Astrocyte of the cerebellum (primary cell): Measurements from ENCODE around the gene NBEAL1.
A peak's percentile ranks its signal among the peaks of the same experiment; 100 is the strongest.
"Not testable (repeated sequence)": the region's sequence is repeated elsewhere in the genome, so short reads cannot be mapped to it uniquely, and the experiment has no call there.

Source experiments
- DNase-seq: peaks from one replicate; pipeline ENCODE4 v3.0.0-alpha.2; 2011; ENCODE audit warnings: low read depth
- H3K4me3 ChIP-seq: 2 replicates; pipeline ENCODE4 v1.5.1; 2011; ENCODE audit warnings: mild to moderate bottlenecking, low read depth, low read length, moderate library complexity
- in situ Hi-C: cut with HindIII; loops from 2 replicates; pipeline ENCODE4 v1.10.0; 2017; ENCODE audit warnings: low sequenced_read_pairs
- TF ChIP-seq, protein P1 (sequence below): IDR thresholded peaks from 2 replicates; pipeline ENCODE4 v1.5.1; 2012; ENCODE audit warnings: low read length, low read depth, moderate library complexity, mild to moderate bottlenecking; ENCODE audit errors: missing control alignments

The NBEAL1 gene

GRCh38 chr2:203201426-203201825 lies 186.8 kb downstream of the NBEAL1 start:
- in situ Hi-C loops: no loop called here
- TF ChIP-seq, protein P1, sequence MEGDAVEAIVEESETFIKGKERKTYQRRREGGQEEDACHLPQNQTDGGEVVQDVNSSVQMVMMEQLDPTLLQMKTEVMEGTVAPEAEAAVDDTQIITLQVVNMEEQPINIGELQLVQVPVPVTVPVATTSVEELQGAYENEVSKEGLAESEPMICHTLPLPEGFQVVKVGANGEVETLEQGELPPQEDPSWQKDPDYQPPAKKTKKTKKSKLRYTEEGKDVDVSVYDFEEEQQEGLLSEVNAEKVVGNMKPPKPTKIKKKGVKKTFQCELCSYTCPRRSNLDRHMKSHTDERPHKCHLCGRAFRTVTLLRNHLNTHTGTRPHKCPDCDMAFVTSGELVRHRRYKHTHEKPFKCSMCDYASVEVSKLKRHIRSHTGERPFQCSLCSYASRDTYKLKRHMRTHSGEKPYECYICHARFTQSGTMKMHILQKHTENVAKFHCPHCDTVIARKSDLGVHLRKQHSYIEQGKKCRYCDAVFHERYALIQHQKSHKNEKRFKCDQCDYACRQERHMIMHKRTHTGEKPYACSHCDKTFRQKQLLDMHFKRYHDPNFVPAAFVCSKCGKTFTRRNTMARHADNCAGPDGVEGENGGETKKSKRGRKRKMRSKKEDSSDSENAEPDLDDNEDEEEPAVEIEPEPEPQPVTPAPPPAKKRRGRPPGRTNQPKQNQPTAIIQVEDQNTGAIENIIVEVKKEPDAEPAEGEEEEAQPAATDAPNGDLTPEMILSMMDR: no peak
- no peak for DNase-seq
- no peak overlapping the region for H3K4me3 ChIP-seq

GRCh38 chr2:203209538-203209937 lies 194.9 kb downstream of the NBEAL1 start:
- DNase-seq: no peak
- TF ChIP-seq, protein P1: no peak
- no peak overlapping the region for H3K4me3 ChIP-seq
- in situ Hi-C loops: no loop called here

DNA sequence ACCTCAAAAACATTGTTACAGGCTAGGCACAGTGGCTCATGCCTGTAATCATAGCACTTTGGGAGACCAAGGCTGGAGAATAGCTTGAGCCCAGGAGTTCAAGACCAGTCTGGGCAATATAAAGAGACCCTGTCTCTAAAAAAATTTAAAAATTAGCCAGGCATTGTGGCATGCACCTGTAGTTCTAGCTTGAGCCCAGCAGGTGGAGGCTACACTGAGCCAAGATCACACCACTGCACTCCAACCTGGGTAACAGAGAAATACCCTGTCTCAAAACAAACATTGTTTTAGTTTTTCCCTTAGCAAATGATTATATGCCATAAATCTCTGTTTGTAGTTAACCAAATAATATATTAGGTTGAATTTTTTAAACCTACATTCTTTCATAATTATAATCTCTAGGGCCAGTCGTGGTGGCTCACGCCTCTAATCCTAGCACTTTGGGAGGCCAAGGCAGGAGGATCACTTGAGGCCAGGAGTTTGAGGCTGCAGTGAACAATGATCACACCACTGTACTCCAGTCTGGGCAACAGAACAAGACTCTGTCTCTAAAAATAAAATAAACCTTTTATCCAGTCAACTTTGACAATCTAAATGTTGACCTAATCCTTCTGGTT lies 210.9 kb downstream of the NBEAL1 start:
- in situ Hi-C loops: no loop called here
- no peak overlapping the region for H3K4me3 ChIP-seq
- DNase-seq: no peak
- TF ChIP-seq, protein P1: peak; percentile 77

DNA sequence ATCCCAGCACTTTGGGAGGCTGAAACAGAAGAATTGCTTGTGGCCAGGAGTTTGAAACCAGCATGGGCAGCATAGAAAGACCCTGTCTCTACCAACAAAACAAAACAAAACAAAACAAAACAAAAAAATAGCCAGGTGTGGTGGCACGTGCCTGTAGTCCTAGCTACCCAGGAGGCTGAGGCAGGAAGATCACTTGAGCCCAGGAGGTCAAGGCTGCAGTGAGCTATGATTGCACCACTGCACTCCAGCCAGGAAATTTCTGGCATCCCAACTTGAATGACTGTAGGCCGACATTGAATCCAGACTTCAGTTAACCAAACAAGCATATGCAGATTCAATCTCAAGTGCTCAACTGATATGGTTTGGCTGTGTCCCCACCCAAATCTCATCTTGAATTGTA lies 215.0 kb downstream of the NBEAL1 start:
- H3K4me3 ChIP-seq, in situ Hi-C loops, DNase-seq: not testable (repeated sequence)

GRCh38 chr2:203237346-203238238 lies 222.9 kb downstream of the NBEAL1 start:
- in situ Hi-C loops: no loop called here
- no peak for DNase-seq
- H3K4me3 ChIP-seq: peak overlapping the region; percentile 73
- TF ChIP-seq, protein P1: no peak

DNA sequence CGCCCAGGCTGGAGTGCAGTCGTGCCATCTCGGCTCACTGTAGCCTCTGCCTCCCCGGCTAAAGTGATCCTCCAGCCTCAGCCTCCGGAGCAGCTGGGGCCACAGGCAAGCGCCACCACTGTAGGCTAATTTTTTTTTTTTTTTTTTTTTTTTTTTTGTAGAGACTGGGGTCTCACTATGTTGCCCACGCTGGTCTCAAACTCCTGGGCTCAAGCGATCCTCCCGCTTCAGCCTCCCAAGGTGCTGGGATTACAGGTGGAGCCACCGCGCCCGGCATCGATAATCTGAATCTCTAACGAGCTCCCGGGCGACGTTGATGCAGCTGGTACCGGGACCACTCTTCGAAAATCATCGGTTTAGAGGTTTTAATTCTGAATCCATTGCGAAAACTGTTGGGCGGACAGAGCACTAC lies 223.6 kb downstream of the NBEAL1 start:
- DNase-seq: no peak
- TF ChIP-seq, protein P1: no peak
- in situ Hi-C loops: no loop called here

More for the DNA sequence above, 223.6 kb downstream of the NBEAL1 start:
- H3K4me3 ChIP-seq: peak overlapping the region; percentile 73
